HepG2 (cell line): ENCODE results near the gene TK2. TPM values are rescaled to one million over a fixed set of nuclear protein-coding genes. Genes with fewer than 3 reads are reported as not detected.
"Not testable (repeated sequence)": the region's sequence is repeated elsewhere in the genome, so short reads cannot be mapped to it uniquely, and the experiment has no call there.

ENCODE experiments used
- ATAC-seq: fragments of 200-7000 bp; cut with Tn5 transposase; 3 replicates; pipeline ENCODE4 v1.9.1; 2020; ENCODE audit warnings: mild to moderate bottlenecking, moderate library complexity
- BruUV-seq: library from RNA; stranded (reverse); fragments of 400-500 nt; replicated peaks from 2 replicates; lab custom pipeline; 2021; lab: Mats Ljungman, UMichigan
- CTCF ChIA-PET: fragments of 300-600 bp; formaldehyde crosslinking; extraction: SDS; loops from one replicate; lab custom pipeline; 2021; ENCODE audit warnings: low total read pairs, inconsistent platforms, low intra/inter-chr PET ratio; lab: Yijun Ruan, JAX
- POLR2A ChIA-PET: fragments of 350-600 bp; sonication (Branson Sonifier 250); formaldehyde crosslinking; loops from one replicate; lab custom pipeline; 2020; ENCODE audit warnings: antibody characterized with exemption, inconsistent platforms; lab: Yijun Ruan, JAX
- DNase-seq: peaks from one replicate; pipeline ENCODE4 v3.0.0-alpha.2; 2015; ENCODE audit warnings: low spot score
- FAIRE-seq: peaks from 3 replicates; lab custom pipeline; 2011; peaks lifted over from hg19 to GRCh38; lab: Jason Lieb, UNC
- H2AFZ ChIP-seq: one replicate; pipeline ENCODE4 v1.6.1; 2011; ENCODE audit warnings: low read length, inconsistent platforms
- H3K27ac ChIP-seq: fragments of 300-600 bp; 3 replicates; pipeline ENCODE4 v1.8.0; 2011; ENCODE audit warnings: mixed run types, mild to moderate bottlenecking, mixed read lengths, low read length, inconsistent platforms; ENCODE audit not compliant: insufficient read depth; ENCODE audit errors: extremely low read length
- H3K27me3 ChIP-seq, 2 experiments: fragments of 200-600 bp in 1 of 2; 2 replicates in 1 of 2; 3 replicates in 1 of 2; pipeline versions ENCODE4 v1.6.0 to v1.8.0; 2011; ENCODE audit warnings: low read length in 2 of 2, mild to moderate bottlenecking in 2 of 2, moderate library complexity in 2 of 2, inconsistent platforms in 1 of 2; ENCODE audit not compliant: insufficient read depth in 2 of 2, control insufficient read depth in 1 of 2
- H3K36me3 ChIP-seq, 2 experiments: fragments of 200-600 bp in 1 of 2; replicated peaks in 1 of 2; 2 replicates in 1 of 2; 3 replicates in 1 of 2; pipeline versions ENCODE4 v1.5.1 to v1.8.0; 2011; ENCODE audit warnings: low read length in 2 of 2, inconsistent platforms in 1 of 2; ENCODE audit not compliant: insufficient read depth in 2 of 2, control insufficient read depth in 1 of 2
- H3K4me1 ChIP-seq: 2 replicates; pipeline ENCODE4 v1.5.1; 2012; ENCODE audit warnings: low read length, inconsistent platforms; ENCODE audit not compliant: insufficient read depth
- H3K4me2 ChIP-seq: 2 replicates; pipeline ENCODE4 v1.6.0; 2011; ENCODE audit warnings: low read depth, low read length, inconsistent platforms
- H3K4me3 ChIP-seq, 3 experiments: fragments of 200-600 bp in 1 of 3; sonication (generic), shearing (Covaris generic) in 1 of 3; replicated peaks in 1 of 3; 2 replicates each; pipeline ENCODE4 v1.5.1; 2011 to 2016; ENCODE audit warnings: low read length in 3 of 3, inconsistent platforms in 2 of 3, low read depth in 2 of 3, mild to moderate bottlenecking in 2 of 3, control low read depth in 1 of 3, mixed read lengths in 1 of 3; ENCODE audit not compliant: insufficient read depth in 1 of 3
- H3K79me2 ChIP-seq: one replicate; pipeline ENCODE4 v1.6.1; 2011; ENCODE audit warnings: low read length, inconsistent platforms; ENCODE audit not compliant: insufficient read depth
- H3K9ac ChIP-seq: 2 replicates; pipeline ENCODE4 v1.6.0; 2011; ENCODE audit warnings: mild to moderate bottlenecking, low read depth, low read length, inconsistent platforms; ENCODE audit not compliant: insufficient read depth
- H3K9me3 ChIP-seq: 2 replicates; pipeline ENCODE4 v1.5.1; 2012; ENCODE audit warnings: mild to moderate bottlenecking, low read length
- H4K20me1 ChIP-seq: 2 replicates; pipeline ENCODE4 v1.6.0; 2011; ENCODE audit warnings: inconsistent platforms, mild to moderate bottlenecking, low read length, moderate library complexity; ENCODE audit not compliant: insufficient read depth
- ADNP ChIP-seq: sonication (generic); formaldehyde crosslinking; IDR thresholded peaks from 2 replicates; pipeline ENCODE4 v1.4.0; 2020; ENCODE audit warnings: missing genetic modification reagents
- E2F2 ChIP-seq: sonication (generic); formaldehyde crosslinking; IDR thresholded peaks from 2 replicates; pipeline ENCODE4 v1.4.0; 2020; ENCODE audit warnings: missing genetic modification reagents, borderline replicate concordance
- NFIC ChIP-seq: IDR thresholded peaks from 2 replicates; pipeline ENCODE4 v1.6.1; 2012; ENCODE audit warnings: mild to moderate bottlenecking, low read length, inconsistent platforms
- PAX8 ChIP-seq: sonication (generic); formaldehyde crosslinking; IDR thresholded peaks from 2 replicates; pipeline ENCODE4 v1.8.0; 2022; ENCODE audit warnings: mild to moderate bottlenecking, missing genetic modification reagents, borderline replicate concordance
- ZFP36L1 ChIP-seq: sonication (generic); formaldehyde crosslinking; IDR thresholded peaks from 2 replicates; pipeline ENCODE4 v1.8.0; 2022; ENCODE audit warnings: mild to moderate bottlenecking, missing genetic modification reagents, moderate library complexity
- ZNF18 ChIP-seq: sonication (generic); formaldehyde crosslinking; IDR thresholded peaks from 2 replicates; pipeline ENCODE4 v1.8.0; 2022; ENCODE audit warnings: mild to moderate bottlenecking, missing genetic modification reagents; ENCODE audit not compliant: insufficient replicate concordance
- ZNF282 ChIP-seq: fragments of 450-650 bp; IDR thresholded peaks from 2 replicates; pipeline ENCODE4 v1.6.1; 2018; ENCODE audit not compliant: partially characterized antibody
- WGBS: methylation state at CpG from one replicate; pipeline ENCODE4 v1.1.6; 2017; ENCODE audit warnings: low lambda C conversion rate; 5-methylcytosine and 5-hydroxymethylcytosine counted together
- in situ Hi-C: cut with HindIII; loops from 2 replicates; pipeline ENCODE4 v1.10.0; 2017; ENCODE audit warnings: low pct_unique_long_range_greater_than_20kb; ENCODE audit not compliant: extremely low pct_ligation_motif_present
- intact Hi-C: fragments of 100-400 bp; cut with micrococcal nuclease; formaldehyde crosslinking; loops from one replicate; pipeline ENCODE4 v1.10.0; 2022; ENCODE audit not compliant: unreplicated experiment
- polyA plus RNA-seq, 8 experiments: library from polyadenylated mRNA; depleted of rRNA in 3 of 8; stranded (reverse) in 7 of 8; unstranded in 1 of 8; fragments of >200 nt; fragmentation: Illumina TruSeq in 4 of 8; extraction: Trizol in 4 of 8; gene quantifications; 2 replicates each; pipeline versions ENCODE4 v1.2.1 to v1.2.3, GENCODE V29; 2011 to 2016; ENCODE audit warnings: low read depth in 4 of 8, missing spikeins in 1 of 8, mixed read lengths in 1 of 8; ENCODE audit not compliant: insufficient read depth in 1 of 8
- total RNA-seq, 5 experiments: library from RNA; depleted of rRNA; stranded (reverse); fragments of >200 nt; fragmentation: Illumina TruSeq; extraction: Trizol; gene quantifications; 2 replicates each; pipeline ENCODE4 v1.2.3, GENCODE V29; 2016; ENCODE audit warnings: low read depth in 1 of 5

Gene TK2
- total and polyA plus RNA-seq, 2 of the 13 experiments (the other 11 are each of a cell fraction or from before 2014, with no cell fraction given) = 18.7 to 21.0 TPM

DNA sequence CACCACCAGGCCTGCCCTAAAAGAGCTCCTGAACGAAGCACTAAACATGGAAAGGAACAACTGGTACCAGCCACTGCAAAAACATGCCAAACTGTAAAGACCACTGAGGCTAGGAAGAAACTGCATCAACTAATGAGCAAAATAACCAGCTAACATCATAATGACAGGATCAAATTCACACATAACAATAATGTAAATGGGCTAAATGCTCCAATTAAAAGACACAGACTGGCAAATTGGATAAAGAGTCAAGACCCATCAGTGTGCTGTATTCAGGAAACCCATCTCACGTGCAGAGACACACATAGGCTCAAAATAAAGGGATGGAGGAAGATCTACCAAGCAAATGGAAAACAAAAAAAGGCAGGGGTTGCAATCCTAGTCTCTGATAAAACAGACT lies 52.0 kb downstream of the TK2 start:
- FAIRE-seq, POLR2A ChIA-PET, H3K9me3 ChIP-seq, in situ Hi-C loops, H3K79me2 ChIP-seq, CTCF ChIA-PET, H2AFZ ChIP-seq, DNase-seq, H3K4me3 ChIP-seq, intact Hi-C loops, H3K27ac ChIP-seq, H3K36me3 ChIP-seq, H3K27me3 ChIP-seq, H3K4me2 ChIP-seq, H3K9ac ChIP-seq, H3K4me1 ChIP-seq, H4K20me1 ChIP-seq, ATAC-seq, BruUV-seq: not testable (repeated sequence)
- WGBS = 31% methylated on average over 2 of the region's 2 CpGs

DNA sequence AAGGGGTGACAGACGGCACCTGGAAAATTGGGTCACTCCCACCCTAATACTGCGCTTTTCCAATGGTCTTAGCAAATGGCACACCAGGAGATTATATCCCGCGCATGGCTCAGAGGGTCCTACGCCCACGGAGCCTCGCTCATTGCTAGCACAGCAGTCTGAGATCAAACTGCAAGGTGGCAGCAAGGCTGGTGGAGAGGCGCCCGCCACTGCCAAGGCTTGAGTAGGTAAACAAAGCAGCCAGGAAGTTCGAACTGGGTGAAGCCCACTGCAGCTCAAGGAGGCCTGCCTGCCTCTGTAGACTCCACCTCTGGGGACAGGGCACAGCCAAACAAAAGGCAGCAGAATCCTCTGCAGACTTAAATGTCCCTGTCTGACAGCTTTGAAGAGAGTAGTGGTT lies 53.7 kb downstream of the TK2 start:
- in situ Hi-C loops = not testable (repeated sequence)
- 77% methylated on average over 6 of the region's 10 CpGs for WGBS

GRCh38 chr16:66495440-66495839 lies 54.5 kb downstream of the TK2 start:
- no peaks in the 10 kb centered on the region for H3K4me1 ChIP-seq
- H3K79me2 ChIP-seq = no peaks in the 10 kb centered on the region
- BruUV-seq = no TSS peak
- no peak for FAIRE-seq
- 16% methylated on average over 2 of the region's 2 CpGs for WGBS
- H3K4me2 ChIP-seq = no peak overlapping the region
- no peak for DNase-seq
- H3K27ac ChIP-seq = no peak overlapping the region
- no peaks in the 10 kb centered on the region for H3K36me3 ChIP-seq
- H3K4me3 ChIP-seq = no peak overlapping the region
- TF ChIP-seq E2F2 = no peak
- TF ChIP-seq NFIC = no peak
- TF ChIP-seq PAX8 (CRISPR knock-in tag) = no peak
- no peak for TF ChIP-seq ZNF282
- TF ChIP-seq ADNP (CRISPR knock-in tag) = no peak
- TF ChIP-seq ZFP36L1 (CRISPR knock-in tag) = no peak
- no peak for TF ChIP-seq ZNF18 (CRISPR knock-in tag)
- no peaks in the 10 kb centered on the region for H3K9me3 ChIP-seq
- ATAC-seq = no peak
- intact Hi-C loops = no loop called here
- no peak overlapping the region for H3K9ac ChIP-seq
- POLR2A ChIA-PET = no interaction called here
- peaks cover 0 to 9% of the 10 kb centered on the region in 2 experiments; a peak in 1 of 5 replicates for H3K27me3 ChIP-seq
- no peaks in the 10 kb centered on the region for H4K20me1 ChIP-seq
- H2AFZ ChIP-seq = no peak overlapping the region
- CTCF ChIA-PET = no interaction called here
- in situ Hi-C loops = no loop called here

More for the DNA sequence above, 53.7 kb downstream of the TK2 start:
- H3K4me2 ChIP-seq, H3K36me3 ChIP-seq, H2AFZ ChIP-seq, H3K9me3 ChIP-seq, H3K9ac ChIP-seq, H4K20me1 ChIP-seq, intact Hi-C loops, H3K4me3 ChIP-seq, H3K27me3 ChIP-seq, FAIRE-seq, BruUV-seq, H3K4me1 ChIP-seq, H3K79me2 ChIP-seq, H3K27ac ChIP-seq, CTCF ChIA-PET, POLR2A ChIA-PET, ATAC-seq, DNase-seq: not testable (repeated sequence)
